ENCODE measurements around the gene DRC3.
"Not testable (repeated sequence)": the region's sequence is repeated elsewhere in the genome, so short reads cannot be mapped to it uniquely, and the experiment has no call there.

Gene DRC3

GRCh38 chr17:17972126-17972951 is at the start of gene DRC3, which contains the start of gene TOM1L2:
Gene DRC3 (plus strand): TSS chr17:17972862. CDS start chr17:17977599, 4,737 bp downstream.
Gene TOM1L2 (minus strand): TSS chr17:17972400. CDS start chr17:17972313, 87 bp downstream.
- DNase-seq = peak; percentile 99

DNA sequence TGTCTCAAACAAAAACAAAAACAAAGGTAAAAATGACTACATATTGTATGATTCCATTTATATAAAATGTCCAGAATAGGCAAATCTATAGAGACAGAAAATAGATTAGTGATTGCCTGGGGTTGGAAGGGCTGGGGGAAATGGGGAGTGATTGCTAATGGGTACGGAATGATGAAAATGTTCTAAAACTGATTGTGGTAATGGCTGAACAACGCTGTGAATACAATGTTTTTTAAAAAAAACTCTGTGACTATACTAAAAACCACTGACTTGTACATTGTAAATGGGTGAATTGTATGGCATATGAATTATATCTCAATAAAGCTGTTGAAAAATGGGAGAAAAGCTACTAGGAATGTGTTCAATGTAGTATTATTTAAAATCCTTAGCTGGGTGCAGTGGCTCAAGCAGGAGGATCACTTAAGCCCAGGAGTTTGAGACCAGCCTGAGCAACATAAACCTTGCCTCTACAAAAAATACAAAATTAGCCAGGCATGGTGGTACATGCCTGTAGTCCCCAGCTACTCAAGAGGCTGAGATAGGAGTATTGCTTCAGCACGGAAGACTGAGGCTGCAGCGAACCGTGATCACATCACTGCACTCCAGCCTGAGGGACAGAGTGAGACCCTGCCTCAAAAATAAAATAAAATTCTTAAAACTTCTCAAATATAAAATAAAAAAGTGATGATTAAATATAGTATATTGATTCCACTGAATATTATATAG is 48.4 kb upstream of the DRC3 start:
- DNase-seq = no peak

GRCh38 chr17:17924857-17925250 is 47.8 kb upstream of the DRC3 start:
- no peak for DNase-seq

- DNase-seq = no peak
Measured at GRCh38 chr17:17926036-17926435, 46.6 kb upstream of the DRC3 start.

GRCh38 chr17:17926840-17927449 is 45.7 kb upstream of the DRC3 start:
- no peak for DNase-seq

GRCh38 chr17:17928398-17929287 is 44.0 kb upstream of the DRC3 start:
- no peak for DNase-seq

DNA sequence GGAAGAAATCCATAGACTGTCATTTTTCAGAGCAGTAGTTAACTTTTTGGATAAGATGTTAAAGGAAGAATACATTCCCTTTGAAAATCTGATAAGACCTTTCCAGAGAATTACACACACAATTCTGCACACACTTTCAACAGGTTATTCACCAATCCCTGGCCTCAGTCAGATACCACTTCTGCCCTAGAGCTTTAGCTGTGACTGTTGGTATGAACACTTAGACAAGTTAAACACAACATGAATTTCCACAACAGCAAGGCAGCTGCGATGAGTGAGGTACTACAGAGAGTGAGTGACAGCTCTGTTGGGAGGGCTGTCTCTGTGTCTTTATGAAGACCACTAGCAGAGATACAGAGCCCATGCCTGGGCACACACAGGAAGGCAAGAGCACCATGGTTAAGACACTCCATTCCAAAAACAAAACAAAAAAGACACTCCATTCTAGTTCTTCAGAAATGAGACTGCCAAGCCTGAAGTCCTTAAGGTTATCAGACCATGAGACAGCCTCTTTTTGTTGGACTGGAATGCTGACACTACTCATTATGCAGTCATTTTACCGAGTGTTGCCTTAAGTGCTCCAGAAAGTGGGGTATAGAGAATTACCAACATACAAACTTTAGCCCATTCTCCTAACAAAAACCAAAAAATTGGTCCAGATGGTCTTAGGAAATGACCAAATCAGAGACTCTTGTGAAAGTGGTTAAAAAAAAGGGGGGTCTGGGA is 42.8 kb upstream of the DRC3 start:
- DNase-seq = no peak

GRCh38 chr17:17930674-17931073 is 42.0 kb upstream of the DRC3 start:
- no peak for DNase-seq

- DNase-seq = no peak
Measured at GRCh38 chr17:17931159-17931558, 41.5 kb upstream of the DRC3 start.

DNA sequence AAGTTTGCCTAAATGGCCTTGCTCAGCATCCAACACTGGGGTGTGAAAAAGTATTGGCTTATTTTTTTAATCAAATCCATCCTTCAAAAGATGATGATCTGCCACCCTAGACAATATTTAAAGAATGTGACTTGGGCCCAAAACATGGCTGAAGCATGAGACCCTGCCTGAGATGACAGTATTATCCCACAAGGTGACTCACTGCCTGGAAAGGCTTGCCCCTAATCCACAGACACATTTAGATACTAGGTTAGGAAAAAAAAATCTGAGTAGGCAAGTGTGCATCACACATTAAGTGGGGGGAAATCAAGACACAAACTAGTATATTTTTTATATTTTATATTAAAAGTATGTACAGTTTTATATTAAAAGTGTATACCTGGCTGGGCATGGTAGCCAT is 38.9 kb upstream of the DRC3 start:
- no peak for DNase-seq

DNA sequence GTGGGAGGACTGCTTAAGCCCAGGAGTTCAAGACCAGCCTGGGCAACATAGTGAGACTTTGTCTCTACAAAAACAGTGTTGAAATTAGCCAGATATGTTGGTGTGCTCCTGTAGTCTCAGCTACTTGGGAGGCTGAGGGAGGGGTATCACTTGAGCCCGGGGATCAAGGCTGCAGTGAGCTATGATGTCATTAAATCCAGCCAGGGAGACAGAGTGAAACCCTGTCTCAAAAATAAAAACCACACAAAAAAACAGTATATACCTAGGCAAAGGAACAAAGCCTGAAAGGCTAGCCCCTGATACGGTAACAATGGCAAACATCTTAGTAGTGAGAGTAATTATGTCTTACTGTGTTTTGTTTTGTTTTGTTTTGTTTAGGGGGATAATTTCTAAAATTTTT is 38.4 kb upstream of the DRC3 start:
- no peak for DNase-seq

DNA sequence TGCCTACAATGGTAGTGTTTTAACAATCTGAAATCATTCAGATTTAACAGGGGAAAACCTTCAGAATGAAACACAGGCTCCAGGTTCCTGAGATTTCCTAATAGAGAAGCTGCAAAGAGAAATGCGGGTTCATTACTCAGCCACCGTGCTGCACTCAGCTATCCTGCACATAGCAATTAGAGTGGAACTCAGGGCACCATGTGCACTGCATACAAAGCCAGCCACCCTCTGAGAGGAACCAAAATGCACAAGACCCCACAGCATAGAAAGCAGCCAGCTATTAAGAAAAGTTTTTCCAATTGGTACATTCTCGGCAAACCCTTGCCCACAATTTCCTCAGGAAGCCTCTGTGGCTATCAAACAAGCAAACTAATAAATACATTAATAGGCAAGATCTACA is 37.9 kb upstream of the DRC3 start:
- DNase-seq = no peak

DNA sequence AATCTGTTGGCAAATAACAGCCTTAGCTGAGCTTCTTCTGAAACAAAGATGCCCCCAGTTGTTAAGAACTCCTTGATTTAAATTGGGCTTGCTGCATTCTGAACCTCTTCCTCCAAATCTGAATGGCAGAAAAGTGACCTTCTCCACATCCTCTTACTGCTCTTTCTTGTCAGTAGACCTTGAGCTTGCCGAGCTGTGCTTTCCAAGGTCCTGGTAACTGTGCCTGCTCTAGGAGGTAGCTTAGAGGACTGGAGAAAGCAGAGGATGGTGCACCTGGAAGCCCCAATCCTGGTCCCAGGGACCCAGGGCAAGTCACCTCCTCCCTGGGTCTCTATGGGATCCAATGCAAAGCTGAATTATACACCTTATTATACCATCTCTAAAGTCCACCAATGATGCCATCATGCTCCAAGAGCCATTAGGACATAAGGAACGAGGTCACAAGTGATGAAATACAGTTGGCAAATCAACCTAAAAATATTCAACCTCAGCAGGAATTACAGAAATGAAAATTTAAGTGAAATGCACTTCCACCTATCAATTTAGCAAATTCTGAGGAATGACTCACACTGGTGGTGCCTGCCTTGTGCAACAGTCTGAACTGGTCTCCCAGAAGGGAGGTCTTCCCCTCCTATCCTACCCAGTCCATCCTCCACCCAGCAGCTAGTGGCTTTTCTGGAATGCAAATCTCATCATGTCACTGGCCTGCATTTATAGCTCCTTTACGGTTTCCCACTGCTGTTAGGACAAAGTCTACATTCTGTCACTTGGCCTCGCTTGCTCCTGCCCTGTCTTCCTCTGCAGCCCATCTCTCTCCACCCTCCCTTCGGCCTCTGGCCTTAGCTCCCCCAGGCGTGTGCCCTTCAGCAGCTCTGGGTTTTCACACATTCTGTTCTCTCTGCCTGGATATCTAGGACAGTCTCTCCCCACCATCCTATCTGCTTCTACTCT is 37.1 kb upstream of the DRC3 start:
- DNase-seq = no peak

DNA sequence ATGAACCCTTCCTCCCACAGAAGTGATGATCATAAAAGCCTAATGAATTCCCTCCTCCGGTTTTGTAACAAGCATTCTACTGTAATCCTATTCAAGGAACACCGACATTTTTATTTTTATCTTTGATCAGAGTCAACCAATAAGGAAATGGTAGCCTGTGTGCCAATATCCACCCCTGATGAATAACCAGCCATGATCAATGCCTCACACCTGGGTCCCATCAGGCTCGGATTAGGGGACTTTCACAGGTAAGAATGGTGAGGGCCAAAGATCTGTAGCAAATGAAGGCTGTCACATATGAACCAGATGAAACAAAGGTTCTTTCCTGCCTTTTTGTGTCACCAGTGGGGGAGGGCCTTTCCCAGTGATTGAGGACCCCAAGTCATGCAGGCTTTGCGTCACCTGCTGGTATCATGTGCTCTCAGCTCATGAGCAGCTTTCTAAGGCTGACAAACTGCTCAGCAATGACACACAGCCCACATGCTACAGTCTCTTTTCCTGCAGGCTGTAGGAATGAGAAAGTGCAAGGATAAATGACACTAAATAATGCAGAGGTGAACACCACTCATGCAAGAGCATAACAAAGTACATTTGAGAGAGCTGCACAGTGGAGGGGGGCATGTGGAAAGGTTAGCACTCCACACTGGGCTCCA is 35.3 kb upstream of the DRC3 start:
- no peak for DNase-seq

- DNase-seq = no peak
Measured at GRCh38 chr17:17937958-17938357, 34.7 kb upstream of the DRC3 start.

DNA sequence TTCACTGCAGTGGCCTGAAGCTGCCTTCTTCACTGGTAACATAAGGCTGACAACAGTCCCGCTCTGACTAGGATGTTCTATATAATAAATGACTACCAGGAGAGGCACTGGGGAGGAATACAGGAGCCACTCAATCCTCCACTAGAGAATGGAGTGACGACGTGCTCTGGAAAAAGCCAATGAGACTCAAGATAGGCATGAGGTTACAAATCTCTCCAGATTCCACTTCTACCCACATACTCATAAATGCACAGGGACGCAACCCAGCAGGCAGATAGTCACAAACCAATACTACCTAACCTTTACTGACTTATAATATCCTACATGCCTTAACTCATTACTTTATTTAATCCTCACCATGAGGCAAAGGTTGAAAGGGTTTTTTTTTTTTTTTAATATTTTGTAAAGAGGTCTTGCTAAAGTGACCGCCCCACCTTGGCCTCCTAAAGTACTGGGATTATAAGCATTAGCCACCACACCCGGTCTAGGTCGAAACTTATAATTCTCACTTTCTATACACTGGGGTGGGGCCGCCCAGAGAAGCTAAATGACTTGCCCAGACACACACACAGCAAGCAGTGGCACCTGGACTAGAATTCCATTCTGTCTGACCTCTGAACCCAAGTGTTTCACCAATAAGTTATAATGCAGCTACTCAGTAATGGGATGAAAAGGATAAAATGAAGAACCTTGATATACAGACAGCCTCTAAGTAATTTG is 34.1 kb upstream of the DRC3 start:
- DNase-seq = no peak

GRCh38 chr17:17939941-17940340 is 32.7 kb upstream of the DRC3 start:
- DNase-seq = not testable (repeated sequence)

- DNase-seq = no peak
Measured at GRCh38 chr17:17940441-17940911, 32.2 kb upstream of the DRC3 start.

DNA sequence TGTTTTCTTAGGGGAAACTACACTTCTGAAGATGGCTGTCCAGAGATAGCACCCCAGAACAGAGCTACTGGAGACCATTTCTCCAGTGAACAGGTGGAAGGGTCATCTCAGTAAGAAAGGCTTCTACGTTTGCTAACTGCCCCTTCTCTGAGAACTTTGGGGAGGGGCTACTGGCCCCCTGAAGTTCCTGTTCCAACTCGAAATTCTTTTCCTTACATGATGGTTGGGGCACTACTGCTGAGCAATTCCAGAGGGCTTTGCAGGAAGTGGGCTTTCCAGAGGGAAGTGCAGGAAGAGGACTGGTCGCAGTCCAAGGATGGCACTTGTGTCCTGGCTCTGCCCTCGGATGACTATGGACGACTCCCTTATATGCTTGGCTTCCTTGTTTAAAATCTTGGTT is 31.6 kb upstream of the DRC3 start:
- DNase-seq = no peak

Data from NCI-H345 (cell line).